ENCODE results near the gene GCAT.

GRCh38 chr22:37811867-37812266, 4.1 kb downstream of the GCAT start:
- TF ChIP-seq FOXM1 (IDR thresholded peaks at IDR 0.05; ENCODE audit: borderline replicate concordance) = no peak
- TF ChIP-seq SP1 (IDR thresholded peaks at IDR 0.05) = no peak
- TF ChIP-seq FOXA1 (IDR thresholded peaks at IDR 0.05) = no peak
- TF ChIP-seq FOXK2 (IDR thresholded peaks at IDR 0.05) = no peak

All from HEK293T (cell line).